Measurements from ENCODE around the gene IL22RA1.

Gene IL22RA1

GRCh38 chr1:24186031-24186710 lies 43.2 kb upstream of the IL22RA1 start:
- no peak overlapping the region for H3K4me3 ChIP-seq (ENCODE audit: low read depth, low read length)
- TF ChIP-seq CTCF (IDR thresholded peaks at IDR 0.05; ENCODE audit: low read depth, low read length): no peak

- TF ChIP-seq CTCF (IDR thresholded peaks at IDR 0.05; ENCODE audit: low read depth, low read length): no peak
- no peak overlapping the region for H3K4me3 ChIP-seq (ENCODE audit: low read depth, low read length)
Measured at GRCh38 chr1:24185076-24185475, 42.1 kb upstream of the IL22RA1 start.

- no peak for TF ChIP-seq CTCF (IDR thresholded peaks at IDR 0.05; ENCODE audit: low read depth, low read length)
- H3K4me3 ChIP-seq (ENCODE audit: low read depth, low read length): no peak overlapping the region
Measured at GRCh38 chr1:24182061-24182460, 39.1 kb upstream of the IL22RA1 start.

GRCh38 chr1:24181619-24182018 lies 38.7 kb upstream of the IL22RA1 start:
- H3K4me3 ChIP-seq (ENCODE audit: low read depth, low read length): no peak overlapping the region
- TF ChIP-seq CTCF (IDR thresholded peaks at IDR 0.05; ENCODE audit: low read depth, low read length): no peak

GRCh38 chr1:24180676-24181075 lies 37.7 kb upstream of the IL22RA1 start:
- no peak overlapping the region for H3K4me3 ChIP-seq (ENCODE audit: low read depth, low read length)
- TF ChIP-seq CTCF (IDR thresholded peaks at IDR 0.05; ENCODE audit: low read depth, low read length): no peak

GRCh38 chr1:24179251-24179840 lies 36.4 kb upstream of the IL22RA1 start:
- no peak overlapping the region for H3K4me3 ChIP-seq (ENCODE audit: low read depth, low read length)
- no peak for TF ChIP-seq CTCF (IDR thresholded peaks at IDR 0.05; ENCODE audit: low read depth, low read length)

GRCh38 chr1:24178407-24178806 lies 35.5 kb upstream of the IL22RA1 start:
- TF ChIP-seq CTCF (IDR thresholded peaks at IDR 0.05; ENCODE audit: low read depth, low read length): no peak

More at GRCh38 chr1:24178407-24178806, 35.5 kb upstream of the IL22RA1 start:
- no peak overlapping the region for H3K4me3 ChIP-seq (ENCODE audit: low read depth, low read length)
